ENCODE results near the gene CEMIP. TPM values are rescaled to one million over a fixed set of nuclear protein-coding genes. Genes with fewer than 3 reads are reported as not detected.

CEMIP gene
- total RNA-seq, 4 donors from 2014 or later: 0.11 to 2.0 (median 0.98) TPM

GRCh38 chr15:80825361-80826030 lies 46.3 kb downstream of the CEMIP start:
- DNase-seq: no peak
- no peak overlapping the region for H3K27ac ChIP-seq
- TF ChIP-seq POLR2A (IDR thresholded peaks at IDR 0.05): no peak
- TF ChIP-seq CTCF (IDR thresholded peaks at IDR 0.05): no peak
- no peaks in the 10 kb centered on the region for H3K27me3 ChIP-seq
- no peaks in the 10 kb centered on the region for H3K36me3 ChIP-seq
- no peaks in the 10 kb centered on the region for H3K4me1 ChIP-seq
- no peak overlapping the region for H3K4me3 ChIP-seq (replicated peaks in 1 of 3)
- WGBS, 2 donors: 78 to 82% methylated on average over 6 of the region's 6 CpGs
- no peaks in the 10 kb centered on the region for H3K9me3 ChIP-seq
- intact Hi-C loops (cut with DNase I): no loop called here

DNA sequence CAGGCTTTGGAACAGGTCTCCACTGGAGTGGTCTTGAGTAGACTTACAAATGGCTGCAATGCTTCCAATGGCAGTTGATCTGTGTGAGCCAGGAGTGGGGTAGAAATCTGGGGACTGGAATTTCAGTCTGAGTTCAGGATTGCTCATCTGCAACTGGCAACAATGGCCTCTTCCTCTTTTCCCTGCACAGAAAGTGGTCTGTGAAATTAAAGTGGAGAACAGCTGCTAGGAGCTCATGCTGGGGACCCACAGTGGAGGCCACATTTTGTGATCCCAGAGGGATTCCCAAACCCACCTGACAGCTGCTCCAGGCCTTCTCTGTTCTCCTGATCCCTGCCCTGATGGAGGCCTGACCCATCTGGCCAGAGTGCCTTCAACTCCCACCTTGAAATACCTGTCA lies 49.6 kb downstream of the CEMIP start:
- no peaks in the 10 kb centered on the region for H3K4me1 ChIP-seq
- no peak for DNase-seq
- H3K27me3 ChIP-seq: no peaks in the 10 kb centered on the region
- intact Hi-C loops (cut with DNase I): no loop called here
- TF ChIP-seq POLR2A (IDR thresholded peaks at IDR 0.05): no peak
- no peak for TF ChIP-seq CTCF (IDR thresholded peaks at IDR 0.05)
- H3K4me3 ChIP-seq (replicated peaks in 1 of 3): no peak overlapping the region
- no peak overlapping the region for H3K27ac ChIP-seq
- no peaks in the 10 kb centered on the region for H3K36me3 ChIP-seq
- H3K9me3 ChIP-seq: no peaks in the 10 kb centered on the region

DNA sequence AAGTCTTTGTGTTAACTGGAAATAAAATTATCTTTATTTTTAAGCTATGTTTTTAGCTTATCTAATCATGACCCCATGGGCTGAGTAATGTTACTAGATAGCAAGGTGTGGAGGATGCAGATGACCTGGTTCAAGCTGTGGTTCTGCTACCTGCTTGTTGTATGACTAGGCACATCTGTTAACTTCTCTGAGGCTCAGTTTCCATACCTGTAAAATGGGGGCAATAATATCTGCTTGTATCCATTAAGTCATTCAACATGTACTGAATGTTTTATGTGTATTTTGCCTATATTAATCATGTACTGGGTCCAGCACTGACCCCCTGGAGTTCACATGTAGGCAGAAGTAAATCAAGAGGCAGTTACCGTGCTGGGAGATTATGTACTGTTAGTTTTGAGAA lies 51.5 kb downstream of the CEMIP start:
- no peak for TF ChIP-seq POLR2A (IDR thresholded peaks at IDR 0.05)
- no peak for TF ChIP-seq CTCF (IDR thresholded peaks at IDR 0.05)
- no peaks in the 10 kb centered on the region for H3K27me3 ChIP-seq
- no peaks in the 10 kb centered on the region for H3K4me1 ChIP-seq
- 94 to 95% methylated on average over 1 of the region's 1 CpG for WGBS, 2 donors
- DNase-seq: no peak
- no peaks in the 10 kb centered on the region for H3K9me3 ChIP-seq
- no peak overlapping the region for H3K4me3 ChIP-seq (replicated peaks in 1 of 3)
- intact Hi-C loops (cut with DNase I): no loop called here
- H3K36me3 ChIP-seq: no peaks in the 10 kb centered on the region
- no peak overlapping the region for H3K27ac ChIP-seq

DNA sequence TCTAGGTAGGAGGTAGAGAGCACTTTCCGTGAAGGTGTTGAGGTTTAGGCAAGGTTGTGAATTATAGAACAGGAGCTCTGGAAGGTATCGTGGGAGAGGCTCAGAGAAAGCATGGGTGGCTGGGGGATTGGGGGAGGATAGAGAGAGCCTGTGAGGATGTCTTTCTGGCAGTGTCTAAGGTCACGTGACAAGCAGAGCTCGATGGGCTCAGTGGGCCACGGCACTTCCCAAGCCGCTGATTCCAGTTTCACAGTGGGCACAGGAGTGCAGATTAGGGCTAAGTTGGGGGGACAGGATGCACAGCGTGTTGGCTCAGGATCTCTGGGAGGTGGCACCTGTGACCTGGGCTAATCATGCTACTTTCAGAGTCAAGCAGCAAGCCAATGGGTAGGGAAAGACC lies 52.0 kb downstream of the CEMIP start:
- Histone ChIP-seq H3K27ac (no peak overlapping the region), H3K4me3 (replicated peaks in 1 of 3) (no peak overlapping the region), H3K9me3 (no peaks in the 10 kb centered on the region), H3K4me1 (no peaks in the 10 kb centered on the region), H3K27me3 (no peaks in the 10 kb centered on the region), H3K36me3 (no peaks in the 10 kb centered on the region)
- TF ChIP-seq POLR2A (IDR thresholded peaks at IDR 0.05) (no peak), CTCF (IDR thresholded peaks at IDR 0.05) (no peak)
- no peak for DNase-seq
- intact Hi-C loops (cut with DNase I): no loop called here
- 85 to 87% methylated on average over 7 of the region's 7 CpGs for WGBS, 2 donors

DNA sequence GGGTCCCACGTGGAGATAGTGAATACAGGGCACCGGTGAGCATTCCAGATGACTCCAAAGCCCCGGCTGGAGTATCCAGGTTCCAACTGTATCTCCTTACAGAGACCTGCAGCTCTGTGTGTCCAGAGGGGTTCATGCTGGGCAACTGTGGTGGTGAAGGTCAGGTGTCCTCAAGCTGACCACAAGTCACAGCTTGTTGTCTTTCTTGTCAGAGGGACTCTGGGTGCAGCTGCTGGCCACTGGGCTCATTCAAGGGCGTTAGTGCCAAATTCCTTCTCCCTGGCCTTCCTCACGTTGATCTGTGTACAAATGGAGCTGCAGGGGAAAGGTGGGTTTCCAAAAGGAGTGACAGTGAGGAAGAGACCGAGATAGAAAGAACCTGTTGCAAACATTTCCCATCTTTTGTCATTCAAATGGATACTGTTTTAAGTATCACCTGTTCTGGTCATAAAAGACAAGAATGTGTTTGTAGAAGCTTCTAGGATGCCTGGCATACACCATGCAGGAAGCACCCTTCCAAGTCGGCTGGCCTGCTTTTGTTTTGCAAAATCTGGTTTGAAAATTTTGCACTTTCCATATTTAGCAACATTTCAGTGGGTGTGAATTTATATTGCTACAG lies 52.5 kb downstream of the CEMIP start:
- intact Hi-C loops (cut with DNase I): no loop called here
- Histone ChIP-seq H3K36me3 (no peaks in the 10 kb centered on the region), H3K27me3 (no peaks in the 10 kb centered on the region), H3K4me3 (replicated peaks in 1 of 3) (no peak overlapping the region), H3K9me3 (no peaks in the 10 kb centered on the region), H3K27ac (no peak overlapping the region), H3K4me1 (no peaks in the 10 kb centered on the region)
- 73 to 88% methylated on average over 7 of the region's 7 CpGs for WGBS, 2 donors
- TF ChIP-seq CTCF (IDR thresholded peaks at IDR 0.05) (no peak), POLR2A (IDR thresholded peaks at IDR 0.05) (no peak)
- no peak for DNase-seq
